ENCODE results near the gene ENOX2.
A peak's percentile ranks its signal among the peaks of the same experiment; 100 is the strongest.

The ENOX2 gene

GRCh38 chrX:130593911-130594310 lies 309.1 kb downstream of the ENOX2 start:
- TF ChIP-seq, protein P1, sequence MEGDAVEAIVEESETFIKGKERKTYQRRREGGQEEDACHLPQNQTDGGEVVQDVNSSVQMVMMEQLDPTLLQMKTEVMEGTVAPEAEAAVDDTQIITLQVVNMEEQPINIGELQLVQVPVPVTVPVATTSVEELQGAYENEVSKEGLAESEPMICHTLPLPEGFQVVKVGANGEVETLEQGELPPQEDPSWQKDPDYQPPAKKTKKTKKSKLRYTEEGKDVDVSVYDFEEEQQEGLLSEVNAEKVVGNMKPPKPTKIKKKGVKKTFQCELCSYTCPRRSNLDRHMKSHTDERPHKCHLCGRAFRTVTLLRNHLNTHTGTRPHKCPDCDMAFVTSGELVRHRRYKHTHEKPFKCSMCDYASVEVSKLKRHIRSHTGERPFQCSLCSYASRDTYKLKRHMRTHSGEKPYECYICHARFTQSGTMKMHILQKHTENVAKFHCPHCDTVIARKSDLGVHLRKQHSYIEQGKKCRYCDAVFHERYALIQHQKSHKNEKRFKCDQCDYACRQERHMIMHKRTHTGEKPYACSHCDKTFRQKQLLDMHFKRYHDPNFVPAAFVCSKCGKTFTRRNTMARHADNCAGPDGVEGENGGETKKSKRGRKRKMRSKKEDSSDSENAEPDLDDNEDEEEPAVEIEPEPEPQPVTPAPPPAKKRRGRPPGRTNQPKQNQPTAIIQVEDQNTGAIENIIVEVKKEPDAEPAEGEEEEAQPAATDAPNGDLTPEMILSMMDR (IDR thresholded peaks at IDR 0.05; ENCODE audit: insufficient read depth, low read depth, low read length, missing control alignments): no peak
- DNase-seq (ENCODE audit: low read depth): no peak

GRCh38 chrX:130592204-130592603 lies 310.8 kb downstream of the ENOX2 start:
- no peak for DNase-seq (ENCODE audit: low read depth)
- TF ChIP-seq, protein P1 (IDR thresholded peaks at IDR 0.05; ENCODE audit: insufficient read depth, low read depth, low read length, missing control alignments): no peak
- no peak overlapping the region for H3K4me3 ChIP-seq (ENCODE audit: low read length)

More at GRCh38 chrX:130593911-130594310, 309.1 kb downstream of the ENOX2 start:
- H3K4me3 ChIP-seq (ENCODE audit: low read length): no peak overlapping the region

DNA sequence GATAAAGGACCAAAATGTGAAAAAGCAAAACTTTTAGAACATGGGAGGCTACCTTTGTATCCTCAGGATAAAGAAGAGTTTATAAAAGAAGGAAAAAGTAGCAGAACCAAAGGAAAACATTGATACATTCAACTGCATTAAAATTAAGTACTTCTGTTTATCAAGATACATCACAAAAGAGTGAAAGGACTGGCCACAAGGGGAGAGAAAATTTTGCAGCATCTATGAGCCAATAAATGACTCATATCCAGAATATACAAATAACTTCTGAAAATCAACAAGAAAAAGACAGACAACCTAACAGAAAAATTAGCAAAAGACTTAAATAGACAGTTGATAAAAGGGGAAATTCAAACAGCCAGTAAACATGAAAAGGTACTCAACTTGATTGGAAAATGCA lies 324.1 kb downstream of the ENOX2 start:
- TF ChIP-seq, protein P1 (IDR thresholded peaks at IDR 0.05; ENCODE audit: insufficient read depth, low read depth, low read length, missing control alignments): no peak
- DNase-seq (ENCODE audit: low read depth): no peak
- H3K4me3 ChIP-seq (ENCODE audit: low read length): no peak overlapping the region

- no peak for DNase-seq (ENCODE audit: low read depth)
- TF ChIP-seq, protein P1 (IDR thresholded peaks at IDR 0.05; ENCODE audit: insufficient read depth, low read depth, low read length, missing control alignments): no peak
- H3K4me3 ChIP-seq (ENCODE audit: low read length): no peak overlapping the region
Measured at GRCh38 chrX:130577431-130577830, 325.6 kb downstream of the ENOX2 start.

GRCh38 chrX:130575831-130576389 lies 327.1 kb downstream of the ENOX2 start:
- TF ChIP-seq, protein P1 (IDR thresholded peaks at IDR 0.05; ENCODE audit: insufficient read depth, low read depth, low read length, missing control alignments): peak; percentile 80
- peak; percentile 41 for DNase-seq (ENCODE audit: low read depth)

More at GRCh38 chrX:130575831-130576389, 327.1 kb downstream of the ENOX2 start:
- no peak overlapping the region for H3K4me3 ChIP-seq (ENCODE audit: low read length)
